IMR-90 (cell line): Measurements from ENCODE around the gene PSORS1C2. TPM values are rescaled to one million over a fixed set of nuclear protein-coding genes. Genes with fewer than 3 reads are reported as not detected.
A peak's percentile ranks its signal among the peaks of the same experiment; 100 is the strongest.

Experiments used
- ATAC-seq: fragments of 200-7000 bp; cut with Tn5 transposase; 2 replicates; pipeline ENCODE4 v1.9.1; 2020; ENCODE audit warnings: low read depth, mild to moderate bottlenecking, moderate library complexity
- BruUV-seq: library from RNA; stranded (reverse); fragments of 400-500 nt; replicated peaks from 2 replicates; lab custom pipeline; 2021; lab: Mats Ljungman, UMichigan
- CTCF ChIA-PET: fragments of 300-600 bp; formaldehyde crosslinking; extraction: SDS; loops from one replicate; lab custom pipeline; 2021; ENCODE audit warnings: antibody characterized with exemption; lab: Yijun Ruan, JAX
- POLR2A ChIA-PET: fragments of 300-600 bp; sonication (Branson Sonifier 250); formaldehyde crosslinking; loops from one replicate; lab custom pipeline; 2022; ENCODE audit warnings: antibody characterized with exemption; ENCODE audit not compliant: unreplicated experiment; lab: Charles Lee
- DNase-seq: peaks from one replicate; pipeline ENCODE4 v3.0.0; 2013
- H2AFZ ChIP-seq: replicated peaks from 2 replicates; pipeline ENCODE3; 2013; ENCODE audit warnings: low read length, mild to moderate bottlenecking; ENCODE audit not compliant: poor library complexity
- H2AK5ac ChIP-seq: 2 replicates; pipeline ENCODE4 v1.6.1; 2013; ENCODE audit warnings: low read depth, low read length, inconsistent platforms
- H2AK9ac ChIP-seq: replicated peaks from 2 replicates; pipeline ENCODE3; 2013; ENCODE audit warnings: mild to moderate bottlenecking, low read depth, low read length, moderate library complexity; ENCODE audit not compliant: poor library complexity
- H2BK120ac ChIP-seq: 2 replicates; pipeline ENCODE4 v1.6.1; 2013; ENCODE audit warnings: low read depth, low read length, inconsistent platforms
- H2BK15ac ChIP-seq: 3 replicates; pipeline ENCODE4 v1.6.1; 2013; ENCODE audit warnings: low read depth, low read length, inconsistent platforms
- H2BK20ac ChIP-seq: 2 replicates; pipeline ENCODE4 v1.6.1; 2013; ENCODE audit warnings: low read depth, mild to moderate bottlenecking, inconsistent platforms, low read length, moderate library complexity
- H2BK5ac ChIP-seq: 2 replicates; pipeline ENCODE4 v1.6.1; 2013; ENCODE audit warnings: mild to moderate bottlenecking, low read depth, low read length, inconsistent platforms; ENCODE audit not compliant: poor library complexity, severe bottlenecking
- H3K14ac ChIP-seq: replicated peaks from 2 replicates; pipeline ENCODE4 v1.6.1; 2013; ENCODE audit warnings: low read depth, low read length, inconsistent platforms
- H3K18ac ChIP-seq: 2 replicates; pipeline ENCODE4 v1.6.1; 2013; ENCODE audit warnings: low read depth, low read length, control low read depth
- H3K23ac ChIP-seq: 2 replicates; pipeline ENCODE4 v1.6.1; 2013; ENCODE audit warnings: low read depth, low read length, inconsistent platforms
- H3K27ac ChIP-seq: 2 replicates; pipeline ENCODE4 v1.5.1; 2013; ENCODE audit warnings: mild to moderate bottlenecking, control low read depth, low read length; ENCODE audit not compliant: insufficient read depth
- H3K27me3 ChIP-seq: 2 replicates; pipeline ENCODE4 v1.6.1; 2013; ENCODE audit warnings: low read length; ENCODE audit not compliant: control insufficient read depth, insufficient read depth
- H3K36me3 ChIP-seq: 2 replicates; pipeline ENCODE4 v1.6.1; 2013; ENCODE audit warnings: low read length, mixed read lengths; ENCODE audit not compliant: control insufficient read depth, insufficient read depth
- H3K4ac ChIP-seq: 2 replicates; pipeline ENCODE4 v1.6.1; 2013; ENCODE audit warnings: low read depth, low read length, inconsistent platforms
- H3K4me1 ChIP-seq: 2 replicates; pipeline ENCODE4 v1.6.1; 2013; ENCODE audit warnings: low read length, mixed read lengths; ENCODE audit not compliant: control insufficient read depth, insufficient read depth
- H3K4me2 ChIP-seq: 2 replicates; pipeline ENCODE4 v1.6.1; 2013; ENCODE audit warnings: low read depth, mild to moderate bottlenecking, control low read depth, low read length, moderate library complexity
- H3K4me3 ChIP-seq: 2 replicates; pipeline ENCODE4 v1.5.1; 2013; ENCODE audit warnings: low read depth, mild to moderate bottlenecking, control low read depth, low read length, moderate library complexity; ENCODE audit not compliant: insufficient read depth
- H3K56ac ChIP-seq: 2 replicates; pipeline ENCODE4 v1.6.1; 2013; ENCODE audit warnings: low read length, inconsistent platforms; ENCODE audit not compliant: insufficient read depth; ENCODE audit errors: extremely low read depth
- H3K79me1 ChIP-seq, 2 experiments: 2 replicates each; pipeline ENCODE4 v1.6.1; 2013; ENCODE audit warnings: low read length in 2 of 2, inconsistent platforms in 1 of 2, low read depth in 1 of 2
- H3K9ac ChIP-seq: 2 replicates; pipeline ENCODE4 v1.6.1; 2013; ENCODE audit warnings: low read depth, low read length, control low read depth
- H3K9me1 ChIP-seq: 2 replicates; pipeline ENCODE4 v1.6.1; 2013; ENCODE audit warnings: low read length, inconsistent platforms; ENCODE audit not compliant: insufficient read depth
- H3K9me3 ChIP-seq: 2 replicates; pipeline ENCODE4 v1.6.1; 2013; ENCODE audit warnings: low read length; ENCODE audit not compliant: control insufficient read depth, insufficient read depth
- H4K20me1 ChIP-seq: 2 replicates; pipeline ENCODE4 v1.6.1; 2013; ENCODE audit warnings: low read length, inconsistent platforms; ENCODE audit not compliant: insufficient read depth
- H4K5ac ChIP-seq: 2 replicates; pipeline ENCODE4 v1.6.1; 2013; ENCODE audit warnings: mild to moderate bottlenecking, low read depth, low read length, control low read depth
- H4K8ac ChIP-seq, 2 experiments: 2 replicates each; pipeline ENCODE4 v1.6.1; 2013; ENCODE audit warnings: low read depth in 2 of 2, low read length in 2 of 2, control low read depth in 1 of 2, inconsistent platforms in 1 of 2
- H4K91ac ChIP-seq: 2 replicates; pipeline ENCODE4 v1.6.1; 2013; ENCODE audit warnings: low read depth, low read length, inconsistent platforms; ENCODE audit not compliant: insufficient read depth
- CHD1 ChIP-seq: IDR thresholded peaks from 2 replicates; pipeline ENCODE4 v1.6.1; 2012; ENCODE audit warnings: low read depth, low read length, improper control_type of control experiment
- CTCF ChIP-seq: conservative IDR thresholded peaks from 2 replicates; pipeline ENCODE4 v1.5.1; 2012; ENCODE audit warnings: mild to moderate bottlenecking, low read depth, low read length, improper control_type of control experiment
- ELK1 ChIP-seq: fragments of 150-350 bp; IDR thresholded peaks from 2 replicates; pipeline ENCODE4 v1.6.1; 2016; ENCODE audit warnings: low read depth, mild to moderate bottlenecking, low read length, moderate library complexity, borderline replicate concordance
- MAFK ChIP-seq: IDR thresholded peaks from 2 replicates; pipeline ENCODE4 v1.6.1; 2012; ENCODE audit warnings: low read depth, low read length, improper control_type of control experiment
- MXI1 ChIP-seq: IDR thresholded peaks from 2 replicates; pipeline ENCODE4 v1.6.1; 2012; ENCODE audit warnings: low read depth, mild to moderate bottlenecking, low read length, moderate library complexity, borderline replicate concordance
- NFE2L2 ChIP-seq: fragments of 150-350 bp; IDR thresholded peaks from 2 replicates; pipeline ENCODE4 v1.6.1; 2016; ENCODE audit warnings: low read depth, mild to moderate bottlenecking, low read length
- RAD21 ChIP-seq: IDR thresholded peaks from 2 replicates; pipeline ENCODE4 v1.6.1; 2012; ENCODE audit warnings: low read length, improper control_type of control experiment
- RFX5 ChIP-seq: IDR thresholded peaks from 2 replicates; pipeline ENCODE4 v1.8.0; 2012; ENCODE audit warnings: low read depth, mild to moderate bottlenecking, low read length, moderate library complexity
- SMC3 ChIP-seq: fragments of 150-350 bp; IDR thresholded peaks from 2 replicates; pipeline ENCODE4 v1.6.1; 2016; ENCODE audit warnings: low read depth, mild to moderate bottlenecking, antibody characterized with exemption, low read length, moderate library complexity
- WGBS, 2 experiments: methylation state at CpG; one replicate each; pipeline versions ENCODE4 v1.1.5 to v1.1.7; 2013; ENCODE audit warnings: missing lambda C conversion rate in 2 of 2; ENCODE audit not compliant: insufficient read length in 1 of 2; ENCODE audit errors: extremely low coverage in 2 of 2; 5-methylcytosine and 5-hydroxymethylcytosine counted together
- dilution Hi-C: fragments of 300-500 bp; cut with HindIII; formaldehyde crosslinking; loops from one replicate; pipeline ENCODE4 v1.14.3; 2018; ENCODE audit warnings: low sequenced_read_pairs; ENCODE audit not compliant: unreplicated experiment
- in situ Hi-C: fragments of 300-500 bp; cut with MboI; formaldehyde crosslinking; loops from 3 replicates; pipeline ENCODE4 v1.14.3; 2019; ENCODE audit warnings: low sequenced_read_pairs, inconsistent platforms, mixed read lengths
- intact Hi-C: fragments of 100-400 bp; cut with micrococcal nuclease; formaldehyde crosslinking; loops from 2 replicates; pipeline ENCODE4 v1.10.0; 2022
- polyA plus RNA-seq, 3 experiments: library from polyadenylated mRNA; depleted of rRNA; stranded (reverse); fragments of >200 nt; gene quantifications; 2 replicates each; pipeline ENCODE4 v1.2.3, GENCODE V29; 2012; ENCODE audit warnings: low replicate concordance in 1 of 3
- total RNA-seq: library from RNA; depleted of rRNA; stranded (reverse); fragments of >200 nt; gene quantifications from 2 replicates; pipeline ENCODE4 v1.2.3, GENCODE V29; 2012

The PSORS1C2 gene
- total and polyA plus RNA-seq, 2 of the 4 experiments (the other 2 are of a cell fraction): not detected

- CTCF ChIA-PET: no interaction called here
- no peak overlapping the region for H4K5ac ChIP-seq
- H3K36me3 ChIP-seq: no peaks in the 10 kb centered on the region; the same call in 1 of the 2 replicates
- H2BK15ac ChIP-seq: no peak overlapping the region
- H3K4ac ChIP-seq: no peak overlapping the region
- H3K27me3 ChIP-seq: no peaks in the 10 kb centered on the region
- H4K8ac ChIP-seq: no peak overlapping the region
- H3K4me2 ChIP-seq: no peak overlapping the region
- ATAC-seq (no peak), DNase-seq (no peak)
- H2AFZ ChIP-seq: peak overlapping the region; percentile 2
- no peak overlapping the region for H2BK20ac ChIP-seq
- in situ Hi-C loops (no loop called here), dilution Hi-C loops (no loop called here), intact Hi-C loops (no loop called here)
- BruUV-seq: no TSS peak
- no peak overlapping the region for H3K18ac ChIP-seq
- H3K9me3 ChIP-seq: no peaks in the 10 kb centered on the region
- H3K4me1 ChIP-seq: 0 out of 2 replicates have a peak, but pooled peaks cover 2% of the 10 kb centered on the region
- no peaks in the 10 kb centered on the region for H4K20me1 ChIP-seq
- no peak overlapping the region for H3K9ac ChIP-seq
- 68% methylated on average over 6 of the region's 10 CpGs; no CpG with 5 or more reads in 1 of the 2 experiments for WGBS, 2 experiments
- TF ChIP-seq CHD1 (no peak), MAFK (no peak), CTCF (no peak), SMC3 (no peak), RFX5 (no peak), RAD21 (no peak), MXI1 (no peak), NFE2L2 (no peak), ELK1 (no peak)
- no peak overlapping the region for H2AK5ac ChIP-seq
- no peak overlapping the region for H2BK5ac ChIP-seq
- peaks cover 4% of the 10 kb centered on the region; the same call in 1 of the 2 replicates for H3K9me1 ChIP-seq
- H3K56ac ChIP-seq: no peak overlapping the region
- no peaks in the 10 kb centered on the region for H3K79me1 ChIP-seq
- H3K27ac ChIP-seq: no peak overlapping the region
- H3K23ac ChIP-seq: no peak overlapping the region
- POLR2A ChIA-PET: no interaction called here
- no peak overlapping the region for H2BK120ac ChIP-seq
- H2AK9ac ChIP-seq: no peak overlapping the region
- no peak overlapping the region for H3K4me3 ChIP-seq
- no peak overlapping the region for H4K91ac ChIP-seq
- H3K14ac ChIP-seq: no peak overlapping the region
Observed at GRCh38 chr6:31169123-31169857, 30.4 kb upstream of the PSORS1C2 start.
